ENCODE results near the gene WNT8B.

Gene WNT8B

DNA sequence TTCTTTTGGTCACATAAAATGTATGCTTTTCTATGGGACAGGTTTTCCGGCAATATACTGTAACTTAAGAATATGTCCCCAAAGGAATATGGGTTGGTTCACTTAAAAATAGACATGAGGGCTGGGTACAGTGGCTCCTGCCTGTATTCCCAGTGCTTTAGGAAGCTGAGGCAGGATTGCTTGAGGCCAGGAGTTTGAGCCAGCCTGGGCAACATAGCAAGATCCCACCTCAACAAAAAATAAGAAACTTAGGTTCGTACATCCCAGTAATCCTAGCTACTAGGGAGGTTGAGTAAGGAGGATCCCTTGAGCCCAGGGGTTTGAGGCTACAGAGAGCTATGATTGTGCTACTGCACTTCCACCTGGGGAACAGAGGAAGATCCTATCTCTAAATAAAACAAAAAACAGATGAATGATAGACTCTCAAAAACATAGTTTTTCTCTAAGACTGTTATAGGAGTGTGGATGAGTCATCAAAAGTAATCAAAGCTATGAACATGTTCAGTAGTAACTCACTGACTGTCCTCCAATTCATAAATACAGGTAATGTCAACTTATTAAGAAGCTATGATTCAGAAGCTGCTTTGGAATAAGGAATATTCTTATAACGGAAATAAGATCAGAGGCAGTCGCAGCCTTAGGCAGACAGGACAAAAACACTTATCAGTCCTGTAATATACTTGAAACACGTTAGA is 59.4 kb downstream of the WNT8B start:
- H3K4me3 ChIP-seq (ENCODE audit: control insufficient read depth, low read depth, low read length) = no peak overlapping the region
- TF ChIP-seq, protein P1, sequence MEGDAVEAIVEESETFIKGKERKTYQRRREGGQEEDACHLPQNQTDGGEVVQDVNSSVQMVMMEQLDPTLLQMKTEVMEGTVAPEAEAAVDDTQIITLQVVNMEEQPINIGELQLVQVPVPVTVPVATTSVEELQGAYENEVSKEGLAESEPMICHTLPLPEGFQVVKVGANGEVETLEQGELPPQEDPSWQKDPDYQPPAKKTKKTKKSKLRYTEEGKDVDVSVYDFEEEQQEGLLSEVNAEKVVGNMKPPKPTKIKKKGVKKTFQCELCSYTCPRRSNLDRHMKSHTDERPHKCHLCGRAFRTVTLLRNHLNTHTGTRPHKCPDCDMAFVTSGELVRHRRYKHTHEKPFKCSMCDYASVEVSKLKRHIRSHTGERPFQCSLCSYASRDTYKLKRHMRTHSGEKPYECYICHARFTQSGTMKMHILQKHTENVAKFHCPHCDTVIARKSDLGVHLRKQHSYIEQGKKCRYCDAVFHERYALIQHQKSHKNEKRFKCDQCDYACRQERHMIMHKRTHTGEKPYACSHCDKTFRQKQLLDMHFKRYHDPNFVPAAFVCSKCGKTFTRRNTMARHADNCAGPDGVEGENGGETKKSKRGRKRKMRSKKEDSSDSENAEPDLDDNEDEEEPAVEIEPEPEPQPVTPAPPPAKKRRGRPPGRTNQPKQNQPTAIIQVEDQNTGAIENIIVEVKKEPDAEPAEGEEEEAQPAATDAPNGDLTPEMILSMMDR (IDR thresholded peaks at IDR 0.05; ENCODE audit: control insufficient read depth, insufficient read depth, low read depth, low read length, missing control alignments) = no peak
- no peak for DNase-seq (ENCODE audit: low read depth)

DNA sequence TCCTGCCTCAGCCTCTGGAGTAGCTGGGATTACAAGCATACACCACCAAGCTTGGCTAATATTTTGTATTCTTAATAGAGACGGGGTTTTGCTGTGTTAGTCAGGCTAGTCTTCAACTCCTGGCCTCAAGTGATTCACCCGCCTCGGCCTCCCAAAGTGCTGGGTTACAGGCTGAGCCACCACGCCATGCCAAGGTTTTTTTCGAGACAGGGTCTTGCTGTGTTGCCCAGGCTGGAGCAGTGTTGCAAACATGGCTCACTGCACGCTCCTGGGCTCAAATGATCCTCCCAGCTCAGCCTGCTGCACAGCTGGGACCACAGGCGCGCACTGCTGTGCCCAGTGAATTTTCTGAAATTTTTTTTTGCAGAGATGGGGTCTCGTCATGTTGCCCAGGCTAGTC is 60.1 kb downstream of the WNT8B start:
- no peak for DNase-seq (ENCODE audit: low read depth)
- no peak overlapping the region for H3K4me3 ChIP-seq (ENCODE audit: control insufficient read depth, low read depth, low read length)
- TF ChIP-seq, protein P1 (IDR thresholded peaks at IDR 0.05; ENCODE audit: control insufficient read depth, insufficient read depth, low read depth, low read length, missing control alignments) = no peak

DNA sequence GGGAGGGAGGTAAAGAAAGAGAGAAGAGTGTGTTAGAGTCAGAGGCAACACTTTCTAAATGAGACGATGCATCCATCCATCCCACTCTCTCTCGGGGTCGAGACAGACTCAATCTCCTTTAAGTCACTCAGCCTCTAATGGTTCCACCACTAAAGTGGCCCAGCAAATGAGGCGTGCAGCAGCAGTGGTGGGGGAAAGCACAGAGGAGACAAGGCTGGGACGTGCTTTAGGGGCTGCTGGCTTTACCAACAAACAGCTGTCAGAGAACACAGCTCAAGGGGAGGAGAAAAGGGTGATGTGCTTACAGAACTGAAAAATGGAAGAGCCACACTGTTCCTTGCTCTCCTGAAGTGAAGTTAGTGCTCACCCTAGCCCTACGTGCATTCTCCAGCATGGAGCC is 61.4 kb downstream of the WNT8B start:
- DNase-seq (ENCODE audit: low read depth) = no peak
- TF ChIP-seq, protein P1 (IDR thresholded peaks at IDR 0.05; ENCODE audit: control insufficient read depth, insufficient read depth, low read depth, low read length, missing control alignments) = no peak
- no peak overlapping the region for H3K4me3 ChIP-seq (ENCODE audit: control insufficient read depth, low read depth, low read length)

DNA sequence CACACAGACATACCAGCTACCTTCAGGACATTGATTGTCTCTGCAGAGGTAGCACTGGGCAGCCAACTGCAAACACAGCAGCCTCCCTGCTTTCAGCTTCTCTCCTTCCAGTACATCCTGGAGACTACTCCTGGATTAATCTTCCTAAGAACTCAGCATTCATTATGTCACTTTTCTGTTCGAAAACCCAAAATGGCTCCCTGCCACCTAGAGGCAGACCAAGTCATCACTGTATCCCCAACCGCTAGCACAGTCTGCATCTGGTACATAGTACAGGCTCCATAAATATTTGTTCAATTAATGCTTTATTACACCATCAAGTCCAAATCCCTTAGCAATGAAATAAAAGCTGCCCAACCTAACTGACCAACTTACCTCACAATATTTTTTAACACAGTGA is 61.8 kb downstream of the WNT8B start:
- H3K4me3 ChIP-seq (ENCODE audit: control insufficient read depth, low read depth, low read length) = no peak overlapping the region
- TF ChIP-seq, protein P1 (IDR thresholded peaks at IDR 0.05; ENCODE audit: control insufficient read depth, insufficient read depth, low read depth, low read length, missing control alignments) = no peak
- DNase-seq (ENCODE audit: low read depth) = no peak

DNA sequence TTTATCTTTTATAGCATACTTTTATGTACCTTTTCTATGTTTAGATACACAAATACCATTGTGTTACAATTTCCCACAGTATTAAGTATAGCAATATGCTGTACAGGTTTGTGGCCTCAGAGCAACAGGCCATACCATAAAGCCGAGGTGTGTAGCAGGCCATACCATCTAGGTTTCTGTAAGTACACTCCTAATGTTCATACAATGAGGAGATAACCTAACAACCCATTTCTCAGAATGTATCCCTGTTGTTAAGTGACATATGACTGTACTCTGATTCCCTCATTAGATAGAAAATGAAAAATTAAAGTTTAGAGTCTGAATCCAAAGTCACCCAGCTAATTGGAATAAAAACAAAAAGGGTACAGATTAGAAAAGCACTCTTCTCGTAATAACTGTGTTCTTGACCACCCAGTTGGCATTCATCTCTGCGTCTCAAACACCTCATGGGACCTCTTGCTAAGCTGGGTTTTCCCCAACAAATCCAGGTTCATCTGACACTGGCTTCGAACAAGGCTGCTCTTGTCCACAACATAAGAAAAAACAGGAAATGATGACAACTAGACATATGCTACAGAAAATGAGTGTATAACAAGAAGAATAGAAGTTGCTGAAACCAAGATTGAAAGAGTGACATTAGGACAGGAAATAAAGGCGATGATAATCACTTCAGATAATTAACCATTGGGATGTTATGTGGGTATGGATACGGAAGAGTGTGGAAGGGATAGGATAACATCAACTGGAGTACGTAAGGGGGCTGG is 65.5 kb downstream of the WNT8B start:
- no peak for DNase-seq (ENCODE audit: low read depth)
- H3K4me3 ChIP-seq (ENCODE audit: control insufficient read depth, low read depth, low read length) = peak overlapping the region; percentile 84
- TF ChIP-seq, protein P1 (IDR thresholded peaks at IDR 0.05; ENCODE audit: control insufficient read depth, insufficient read depth, low read depth, low read length, missing control alignments) = no peak

DNA sequence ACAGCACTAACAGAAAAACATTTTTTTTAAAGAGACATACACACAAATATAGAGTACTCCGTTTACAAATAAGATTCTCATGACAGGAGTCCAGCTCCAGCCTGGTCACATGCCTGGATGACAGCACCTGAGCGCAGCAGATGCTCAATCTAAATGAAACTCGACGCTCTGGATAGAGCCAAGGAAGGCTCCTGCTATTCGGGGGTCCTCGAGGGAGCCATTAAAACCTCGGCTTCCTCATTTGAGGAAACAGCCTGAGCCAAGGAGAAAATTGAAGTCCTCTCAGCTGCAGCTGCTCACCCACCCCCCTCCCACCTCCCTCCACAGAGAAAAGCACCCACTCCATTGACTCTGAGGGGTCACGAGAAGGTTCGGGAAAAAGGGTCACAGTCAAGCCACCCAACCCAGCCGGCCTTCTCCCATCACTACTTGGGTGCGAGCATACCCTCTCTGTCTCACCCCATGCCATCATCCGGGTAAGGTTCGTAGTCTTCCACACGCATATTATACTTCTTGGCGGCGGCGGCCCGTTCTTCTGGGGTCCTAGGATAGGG is 66.2 kb downstream of the WNT8B start:
- no peak for DNase-seq (ENCODE audit: low read depth)
- TF ChIP-seq, protein P1 (IDR thresholded peaks at IDR 0.05; ENCODE audit: control insufficient read depth, insufficient read depth, low read depth, low read length, missing control alignments) = no peak
- peak overlapping the region; percentile 84 for H3K4me3 ChIP-seq (ENCODE audit: control insufficient read depth, low read depth, low read length)
